ENCODE measurements around the gene SECTM1.

The SECTM1 gene

GRCh38 chr17:82314012-82314726 is 19.4 kb downstream of the SECTM1 start:
- DNase-seq, result no peak

DNA sequence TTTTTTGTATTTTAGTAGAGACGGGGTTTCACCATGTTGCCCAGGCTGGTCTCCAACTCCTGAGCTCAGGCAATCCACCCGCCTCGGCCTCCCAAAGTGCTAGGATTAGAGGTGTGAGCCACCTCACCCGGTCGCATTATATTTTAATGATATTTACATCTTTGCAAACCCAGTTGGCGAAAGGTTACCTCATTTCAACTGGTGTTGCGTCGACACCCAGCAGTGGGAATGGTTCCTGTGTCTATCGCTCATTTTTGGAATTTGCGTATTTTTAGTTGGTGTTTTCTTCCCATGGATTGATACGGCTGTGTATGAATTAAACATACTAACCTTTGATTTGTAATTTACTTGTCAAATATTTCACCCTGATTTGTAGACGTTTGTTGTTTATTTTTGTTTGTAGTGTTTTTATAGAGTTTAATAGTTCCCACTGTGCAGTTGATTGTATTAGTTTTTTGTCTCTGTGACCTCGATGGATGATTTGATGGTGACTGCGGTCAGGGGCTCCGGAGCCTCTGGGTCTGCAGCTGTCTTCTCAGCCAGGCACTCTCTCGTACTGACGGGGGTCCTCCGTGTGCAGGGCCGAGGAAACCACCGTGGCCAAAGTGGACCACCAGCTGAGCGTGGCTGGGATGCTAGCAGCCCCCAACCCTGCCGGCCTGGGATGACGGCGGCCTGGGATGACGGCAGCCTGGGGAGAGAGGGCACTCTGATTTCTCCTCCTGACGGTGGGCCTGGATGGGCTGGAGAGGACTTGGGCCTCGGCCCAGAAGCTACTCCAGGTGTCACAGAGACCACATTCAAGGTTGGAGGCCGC is 20.2 kb downstream of the SECTM1 start:
- DNase-seq, result no peak

- DNase-seq, result no peak
Measured at GRCh38 chr17:82311971-82312370, 21.6 kb downstream of the SECTM1 start.

DNA sequence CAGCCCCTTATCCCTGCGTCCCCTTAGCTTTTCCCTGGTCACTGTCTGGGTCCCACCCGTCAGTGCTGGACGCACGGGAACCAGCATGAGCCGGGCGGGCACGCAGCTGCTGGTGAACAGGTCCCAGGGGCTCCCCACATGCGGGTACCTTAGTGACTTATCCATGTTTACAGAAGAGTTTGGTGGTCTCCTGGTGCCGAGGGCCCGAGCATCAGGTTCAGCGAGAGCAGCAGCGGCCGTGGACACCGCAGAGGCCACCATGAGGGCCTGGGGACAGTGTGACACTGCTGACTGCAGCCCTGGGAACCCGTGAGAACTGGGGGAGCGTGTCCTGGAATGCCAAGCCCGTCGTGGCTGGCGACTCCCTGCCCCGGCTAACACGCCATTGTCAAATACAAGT is 22.7 kb downstream of the SECTM1 start:
- DNase-seq, result no peak

DNA sequence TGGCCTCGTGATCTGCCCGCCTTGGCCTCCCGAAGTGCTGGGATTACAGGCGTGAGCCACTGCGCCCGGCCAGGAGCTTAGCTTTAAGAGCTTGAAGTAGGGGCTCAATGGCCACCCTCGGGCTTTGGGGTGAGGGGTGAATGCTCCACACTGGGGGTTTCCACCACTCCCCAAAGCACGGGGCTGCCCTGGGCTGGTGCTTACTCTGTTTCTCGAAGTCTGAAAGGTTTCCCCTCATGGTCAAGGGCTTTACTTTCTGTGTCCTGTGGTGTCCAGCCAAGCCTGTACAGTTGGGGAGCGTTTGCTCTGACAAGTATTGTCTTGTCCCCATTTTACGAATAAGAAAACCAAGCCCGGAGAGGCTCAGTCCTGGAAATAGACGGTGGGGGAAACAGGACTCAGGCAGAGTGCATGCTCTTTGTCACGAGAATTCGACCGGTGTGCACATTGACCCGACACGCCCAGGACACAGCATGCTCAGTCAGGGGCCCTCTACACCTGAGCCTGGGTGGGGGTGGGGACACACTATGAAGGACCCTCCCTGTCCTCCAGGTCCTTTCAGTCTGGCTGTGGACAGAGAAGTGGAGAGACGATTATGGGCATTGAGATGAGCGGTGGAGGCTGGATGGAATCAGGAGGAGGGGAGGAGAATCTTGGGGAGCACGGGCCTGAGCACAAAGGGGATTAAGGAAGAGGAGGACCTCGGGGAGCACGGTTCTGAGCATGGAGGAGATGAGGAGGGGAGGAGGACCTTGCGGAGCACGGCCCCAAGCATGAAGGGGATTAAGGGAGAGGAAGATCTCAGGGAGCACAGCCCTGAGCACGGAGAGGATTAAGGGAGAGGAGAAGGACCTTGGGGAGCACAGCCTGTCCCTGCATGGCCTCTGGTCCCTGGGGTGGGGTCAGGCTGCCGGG is 23.7 kb downstream of the SECTM1 start:
- DNase-seq, result no peak

- no peak for DNase-seq
Measured at GRCh38 chr17:82305727-82306300, 27.8 kb downstream of the SECTM1 start.

GRCh38 chr17:82304826-82305726 is 28.5 kb downstream of the SECTM1 start:
- peak in 1 of 2 experiments; percentile 4 for DNase-seq

GRCh38 chr17:82303944-82304808 is 29.4 kb downstream of the SECTM1 start:
- no peak for DNase-seq

DNA sequence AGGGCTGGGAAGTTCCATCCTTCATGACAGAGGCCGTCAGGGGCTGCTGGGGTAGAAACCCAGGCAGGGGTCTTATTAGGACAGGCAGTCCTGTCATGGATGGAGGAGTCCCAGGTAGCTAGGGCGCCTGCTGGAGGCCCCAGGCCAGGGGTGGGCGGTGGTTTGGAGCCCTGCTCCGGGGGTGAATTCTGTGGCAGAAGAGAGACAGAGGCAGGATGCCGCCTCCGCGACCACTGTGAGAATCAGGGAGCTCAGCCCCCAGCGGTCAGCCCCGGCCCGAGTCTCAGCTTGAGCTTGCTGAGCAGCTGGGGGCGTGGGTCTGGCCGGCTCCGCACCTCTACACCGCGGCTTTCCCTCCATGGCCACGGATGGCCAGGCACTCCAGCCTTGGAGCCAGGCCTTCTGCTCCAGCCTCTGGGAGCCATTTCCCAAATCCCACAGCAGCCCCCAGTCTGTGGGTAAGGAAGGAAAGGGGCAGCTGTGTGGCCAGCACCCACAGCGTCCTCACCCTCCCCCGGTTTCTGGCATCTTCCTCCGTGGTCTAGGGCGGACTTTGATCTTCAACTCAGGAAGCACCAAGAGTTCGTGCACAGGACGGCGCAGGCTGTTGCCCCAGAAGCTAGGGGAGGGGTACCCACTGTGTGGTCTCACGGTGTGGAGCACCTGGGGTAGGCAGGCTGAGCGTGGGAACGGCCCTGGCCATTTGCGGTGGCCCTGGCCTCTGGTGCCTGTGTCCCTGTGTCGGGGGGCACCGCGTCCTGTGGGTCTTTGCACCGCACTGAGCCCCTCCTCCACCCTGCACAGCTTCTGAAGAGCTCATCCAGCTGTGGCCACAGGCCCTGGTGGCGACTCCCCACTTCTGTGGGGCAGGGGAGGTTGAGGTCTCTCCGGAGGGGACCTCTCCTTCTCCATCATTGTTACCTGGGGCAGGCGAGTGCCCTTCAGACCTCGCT is 30.3 kb downstream of the SECTM1 start:
- no peak for DNase-seq

GRCh38 chr17:82302568-82302963 is 31.0 kb downstream of the SECTM1 start:
- DNase-seq, result no peak

DNA sequence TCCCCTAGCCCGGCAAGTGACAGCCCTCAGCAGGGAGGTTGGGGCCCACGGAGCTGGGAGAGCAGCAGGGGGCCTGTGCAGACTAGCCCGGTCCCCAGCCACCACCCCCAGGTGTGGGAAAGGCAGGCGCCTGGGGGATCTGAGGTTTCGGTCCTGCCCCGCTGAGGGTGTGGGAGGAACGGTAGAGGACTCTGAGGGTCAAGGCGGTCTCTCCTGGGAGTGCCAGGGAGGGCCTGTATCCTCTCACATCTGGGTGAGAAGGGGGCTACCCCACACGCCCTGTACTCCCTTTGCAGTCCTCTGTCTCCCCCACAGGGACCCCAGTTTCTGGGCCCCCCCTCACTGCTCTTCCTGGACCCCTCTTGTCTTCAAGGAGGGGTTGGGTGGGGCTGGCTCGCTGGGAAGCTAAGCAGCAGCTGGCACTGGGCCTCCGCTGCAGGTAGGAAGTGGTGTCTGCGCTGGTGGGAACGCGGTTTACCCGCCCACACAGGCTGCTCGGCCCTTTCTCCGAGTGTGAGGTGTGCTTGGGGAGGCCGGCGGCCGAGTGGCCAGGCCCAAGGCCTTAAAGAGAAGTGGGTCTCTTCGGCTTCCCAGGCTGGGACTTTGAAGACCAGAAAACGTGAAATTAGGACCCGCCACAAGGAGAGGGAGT is 31.5 kb downstream of the SECTM1 start:
- DNase-seq, result no peak

DNA sequence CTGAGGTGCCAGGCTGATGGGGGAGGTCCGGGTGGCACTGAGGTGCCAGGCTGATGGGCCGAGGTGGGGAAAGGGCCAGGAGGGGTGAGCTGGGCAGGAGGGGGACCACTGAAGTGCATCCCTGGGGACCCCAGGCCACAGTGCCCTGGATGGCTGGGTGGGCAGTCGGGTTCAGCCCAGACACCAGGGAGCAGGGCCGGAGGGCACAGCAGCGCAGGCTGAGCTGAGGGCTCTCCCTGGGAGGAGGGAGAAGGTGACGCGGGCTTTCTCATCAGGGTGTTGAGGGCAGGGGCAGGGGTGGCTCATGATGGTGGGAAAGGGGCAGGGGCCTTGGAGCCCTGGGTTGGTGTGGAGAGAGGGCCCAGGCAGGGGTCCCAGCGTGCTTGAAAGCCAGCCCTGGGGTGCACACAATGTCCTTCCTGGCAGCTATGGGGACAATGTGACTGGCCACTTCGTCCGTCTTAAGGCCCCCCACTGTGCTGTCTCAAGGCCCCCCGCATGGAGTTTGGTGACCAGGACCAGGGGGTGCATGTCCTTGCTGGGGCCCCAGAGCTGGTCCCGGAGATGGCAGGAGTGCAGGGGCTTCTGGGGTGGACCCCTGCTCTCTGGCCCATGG is 32.2 kb downstream of the SECTM1 start:
- no peak for DNase-seq

GRCh38 chr17:82300707-82301270 is 32.8 kb downstream of the SECTM1 start:
- DNase-seq, result peak in 1 of 2 experiments; percentile 49

DNA sequence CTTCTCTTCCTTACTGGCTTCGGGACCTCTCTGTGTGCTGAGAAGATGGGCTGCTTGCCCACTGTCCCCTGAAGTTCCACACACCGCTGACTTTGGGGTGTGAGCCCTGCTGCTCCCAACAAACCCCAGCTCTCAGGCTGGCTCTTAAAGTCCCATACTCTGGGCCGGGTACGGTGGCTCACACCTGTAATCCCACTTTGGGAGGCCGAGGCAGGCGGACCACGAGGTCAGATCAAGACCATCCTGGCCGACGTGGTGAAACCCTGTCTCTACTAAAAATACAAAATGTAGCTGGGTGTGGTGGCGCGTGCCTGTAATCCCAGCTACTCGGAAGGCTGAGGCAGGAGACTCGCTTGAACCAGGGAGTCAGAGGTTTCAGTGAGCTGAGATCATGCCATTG is 33.3 kb downstream of the SECTM1 start:
- DNase-seq, result no peak

- DNase-seq, result no peak
Measured at GRCh38 chr17:82299452-82299851, 34.1 kb downstream of the SECTM1 start.

DNA sequence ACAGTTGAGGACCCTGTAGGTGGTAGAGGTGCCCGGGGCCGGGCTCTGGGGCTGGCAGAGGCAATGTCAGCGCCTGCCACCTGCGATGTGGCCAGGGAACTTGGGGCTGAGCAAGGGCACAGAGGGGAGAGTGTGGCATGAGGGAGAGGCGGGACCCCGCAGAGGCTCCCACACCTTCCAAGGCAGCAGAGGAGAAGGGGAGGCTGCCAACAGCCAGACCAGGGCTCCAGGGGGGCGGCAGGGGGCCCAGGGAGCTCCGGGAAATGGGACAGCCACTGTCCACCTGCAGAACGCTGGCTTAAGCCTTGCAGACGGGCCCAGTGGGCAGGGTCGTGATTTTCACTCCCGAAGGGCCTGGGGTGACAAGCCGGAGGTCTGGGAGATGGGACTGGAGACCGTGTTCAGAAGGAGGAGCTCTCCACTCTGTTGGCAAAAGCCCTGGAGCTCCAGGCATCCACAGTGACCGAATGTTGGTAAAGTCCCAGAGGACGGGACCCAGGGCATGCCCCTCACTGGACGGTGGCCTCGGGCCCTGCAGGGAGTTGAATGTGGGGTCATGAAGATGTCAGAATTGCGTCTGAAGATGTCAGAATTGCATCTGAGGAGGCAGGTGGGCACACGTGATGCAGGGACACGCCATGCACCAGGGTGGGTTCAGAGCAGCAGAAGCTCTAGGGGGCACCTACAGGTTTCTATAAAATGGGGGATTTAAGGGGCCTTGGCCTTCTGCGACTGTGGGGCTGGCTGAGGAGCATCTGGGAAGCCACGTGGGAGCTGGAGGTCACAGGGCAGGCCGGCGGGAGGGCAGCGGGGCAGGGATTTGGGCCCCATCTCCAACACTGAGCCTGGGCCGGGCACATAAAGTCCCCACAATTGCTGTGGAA is 34.8 kb downstream of the SECTM1 start:
- no peak for DNase-seq

Measured in NCI-H524 (cell line).